Measurements from ENCODE around the gene ISY1. TPM values are rescaled to one million over a fixed set of nuclear protein-coding genes. Genes with fewer than 3 reads are reported as not detected.

The ISY1 gene
- polyA plus RNA-seq, 1 donor (not counting 4 experiments of a cell fraction or from before 2014, with no cell fraction given): 25.5 TPM

DNA sequence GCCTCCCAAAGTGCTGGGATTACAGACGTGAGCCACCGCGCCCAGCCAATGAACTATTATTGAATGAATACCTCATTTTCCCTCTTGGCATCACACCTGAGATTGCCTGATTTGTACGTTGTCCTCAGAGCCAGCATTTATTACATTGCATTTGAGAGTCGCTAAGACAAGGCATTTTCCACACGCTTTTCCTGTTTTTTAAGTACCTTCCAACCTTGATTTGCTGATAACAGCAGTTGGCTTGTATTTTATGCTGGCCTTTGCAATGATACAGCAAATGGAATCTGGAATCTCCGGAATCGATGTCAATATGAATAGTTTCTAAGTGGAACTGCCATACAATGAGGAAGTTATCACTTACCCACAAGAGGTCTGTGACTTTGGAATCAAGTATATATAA is 38.5 kb upstream of the ISY1 start:
- Histone ChIP-seq H2AFZ (ENCODE audit: control insufficient read depth, low read length) (no peak overlapping the region), H3K9ac (ENCODE audit: control insufficient read depth, extremely low read depth, insufficient read depth, low read length) (no peak overlapping the region), H3K4me3 (ENCODE audit: control insufficient read depth in 2 of 3, extremely low read depth in 1 of 3, insufficient read depth in 2 of 3, low read depth in 1 of 3, low read length in 3 of 3) (no peak overlapping the region), H3K27ac (ENCODE audit: control insufficient read depth, insufficient read depth, low read length) (no peak overlapping the region), H3K4me1 (ENCODE audit: control insufficient read depth, extremely low read depth, insufficient read depth, low read length) (peaks cover 28% of the 10 kb centered on the region), H3K36me3 (ENCODE audit: control insufficient read depth in 2 of 2, extremely low read depth in 1 of 2, insufficient read depth in 2 of 2, low read length in 2 of 2) (no peaks in the 10 kb centered on the region), H3K27me3 (ENCODE audit: control insufficient read depth, extremely low read depth, insufficient read depth, low read length) (no peaks in the 10 kb centered on the region), H3K79me2 (ENCODE audit: control insufficient read depth, insufficient read depth, low read length) (no peaks in the 10 kb centered on the region), H3K4me2 (ENCODE audit: control insufficient read depth, extremely low read depth, insufficient read depth, low read depth, low read length) (no peak overlapping the region), H3K9me3 (ENCODE audit: control insufficient read depth, low read depth, low read length) (no peaks in the 10 kb centered on the region), H3K9me1 (ENCODE audit: control insufficient read depth, extremely low read depth, insufficient read depth, low read length) (no peaks in the 10 kb centered on the region), H4K20me1 (ENCODE audit: control insufficient read depth, extremely low read depth, insufficient read depth, low read length) (no peaks in the 10 kb centered on the region)
- dilution Hi-C loops (cut with MboI; ENCODE audit: extremely low pct_ligation_motif_present, low sequenced_read_pairs): no loop called here
- DNase-seq (ENCODE audit: low read depth, low spot score): no peak
- TF ChIP-seq CTCF (optimal IDR thresholded peaks at IDR 0.05 in 1 of 3, IDR thresholded peaks at IDR 0.05 in 1 of 3, conservative IDR thresholded peaks at IDR 0.05 in 1 of 3; ENCODE audit: extremely low read depth in 1 of 3, insufficient read depth in 2 of 3, low read length in 3 of 3): no peak
- no peak for TF ChIP-seq EZH2 (IDR thresholded peaks at IDR 0.05; ENCODE audit: low read length)
- no peak for FAIRE-seq

GRCh38 chr3:129197321-129197720 is 36.5 kb upstream of the ISY1 start:
- Histone ChIP-seq H4K20me1 (ENCODE audit: control insufficient read depth, extremely low read depth, insufficient read depth, low read length) (no peaks in the 10 kb centered on the region), H3K27me3 (ENCODE audit: control insufficient read depth, extremely low read depth, insufficient read depth, low read length) (no peaks in the 10 kb centered on the region), H2AFZ (ENCODE audit: control insufficient read depth, low read length) (peak overlapping the region; percentile 43), H3K4me1 (ENCODE audit: control insufficient read depth, extremely low read depth, insufficient read depth, low read length) (peaks cover 28% of the 10 kb centered on the region), H3K4me3 (ENCODE audit: control insufficient read depth in 2 of 3, extremely low read depth in 1 of 3, insufficient read depth in 2 of 3, low read depth in 1 of 3, low read length in 3 of 3) (no peak overlapping the region), H3K79me2 (ENCODE audit: control insufficient read depth, insufficient read depth, low read length) (no peaks in the 10 kb centered on the region), H3K9me3 (ENCODE audit: control insufficient read depth, low read depth, low read length) (no peaks in the 10 kb centered on the region), H3K9ac (ENCODE audit: control insufficient read depth, extremely low read depth, insufficient read depth, low read length) (no peak overlapping the region), H3K27ac (ENCODE audit: control insufficient read depth, insufficient read depth, low read length) (no peak overlapping the region), H3K9me1 (ENCODE audit: control insufficient read depth, extremely low read depth, insufficient read depth, low read length) (no peaks in the 10 kb centered on the region), H3K4me2 (ENCODE audit: control insufficient read depth, extremely low read depth, insufficient read depth, low read depth, low read length) (peak overlapping the region; percentile 48), H3K36me3 (ENCODE audit: control insufficient read depth in 2 of 2, extremely low read depth in 1 of 2, insufficient read depth in 2 of 2, low read length in 2 of 2) (no peaks in the 10 kb centered on the region)
- TF ChIP-seq CTCF (optimal IDR thresholded peaks at IDR 0.05 in 1 of 3, IDR thresholded peaks at IDR 0.05 in 1 of 3, conservative IDR thresholded peaks at IDR 0.05 in 1 of 3; ENCODE audit: extremely low read depth in 1 of 3, insufficient read depth in 2 of 3, low read length in 3 of 3) (no peak), EZH2 (IDR thresholded peaks at IDR 0.05; ENCODE audit: low read length) (no peak)
- DNase-seq (ENCODE audit: low read depth, low spot score): no peak
- dilution Hi-C loops (cut with MboI; ENCODE audit: extremely low pct_ligation_motif_present, low sequenced_read_pairs): no loop called here
- peak; percentile 36 for FAIRE-seq

Data from keratinocyte (primary cell).